GM12878 (cell line): Measurements from ENCODE around the gene SPCS1. TPM values are rescaled to one million over a fixed set of nuclear protein-coding genes. Genes with fewer than 3 reads are reported as not detected.

Source experiments
- ATAC-seq: fragments of 200-7000 bp; cut with Tn5 transposase; 3 replicates; pipeline ENCODE4 v1.9.1; 2020; ENCODE audit warnings: mild to moderate bottlenecking, moderate library complexity
- BruUV-seq: library from RNA; stranded (reverse); fragments of 400-500 nt; replicated peaks from 2 replicates; lab custom pipeline; 2021; lab: Mats Ljungman, UMichigan
- CTCF ChIA-PET: fragments of 300-600 bp; sonication (Branson Sonifier 250); formaldehyde crosslinking; extraction: SDS; loops from one replicate; lab custom pipeline; 2021; ENCODE audit warnings: inconsistent platforms; lab: Yijun Ruan, JAX
- POLR2A ChIA-PET: fragments of 350-600 bp; formaldehyde crosslinking; extraction: SDS; loops from one replicate; lab custom pipeline; 2021; ENCODE audit warnings: inconsistent platforms; lab: Charles Lee
- RAD21 ChIA-PET: fragments of 300-600 bp; sonication (Branson Sonifier 250); formaldehyde crosslinking; loops from one replicate; lab custom pipeline; 2023; ENCODE audit warnings: antibody characterized with exemption; ENCODE audit not compliant: unreplicated experiment; lab: Charles Lee
- SMC1A ChIA-PET: fragments of 300-600 bp; sonication (Branson Sonifier 250); formaldehyde crosslinking; loops from one replicate; lab custom pipeline; 2023; ENCODE audit not compliant: unreplicated experiment, uncharacterized antibody; lab: Charles Lee
- DNase-seq: peaks from one replicate; pipeline ENCODE4 v3.0.0-alpha.2; 2011; ENCODE audit warnings: low read depth, low spot score
- FAIRE-seq: peaks from 3 replicates; lab custom pipeline; 2011; peaks lifted over from hg19 to GRCh38; lab: Jason Lieb, UNC
- H2AFZ ChIP-seq: 2 replicates; pipeline ENCODE4 v1.6.0; 2011; ENCODE audit warnings: low read depth, low read length, control low read depth; ENCODE audit not compliant: control insufficient read depth
- H3K27ac ChIP-seq: 2 replicates; pipeline ENCODE4 v1.5.1; 2011; ENCODE audit warnings: control low read depth; ENCODE audit not compliant: control insufficient read depth, insufficient read depth
- H3K27me3 ChIP-seq, 2 experiments: replicated peaks in 1 of 2; 2 replicates each; pipeline versions ENCODE4 v1.6.0 to v1.6.1; 2011; ENCODE audit warnings: low read length in 1 of 2; ENCODE audit not compliant: control insufficient read depth in 2 of 2, insufficient read depth in 2 of 2
- H3K36me3 ChIP-seq, 2 experiments: 2 replicates each; pipeline ENCODE4 v1.5.1; 2011; ENCODE audit warnings: low read length in 1 of 2; ENCODE audit not compliant: control insufficient read depth in 2 of 2, insufficient read depth in 2 of 2
- H3K4me1 ChIP-seq: 2 replicates; pipeline ENCODE4 v1.6.1; 2011; ENCODE audit warnings: mild to moderate bottlenecking, low read length, moderate library complexity, mixed read lengths; ENCODE audit not compliant: control insufficient read depth, insufficient read depth
- H3K4me2 ChIP-seq: 2 replicates; pipeline ENCODE4 v1.6.0; 2011; ENCODE audit warnings: control low read depth; ENCODE audit not compliant: control insufficient read depth, insufficient read depth
- H3K4me3 ChIP-seq: fragments of 200-600 bp; sonication (generic); 2 replicates; pipeline ENCODE4 v1.5.1; 2016
- H3K79me2 ChIP-seq: 2 replicates; pipeline ENCODE4 v1.6.0; 2011; ENCODE audit warnings: low read length; ENCODE audit not compliant: control insufficient read depth, insufficient read depth
- H3K9ac ChIP-seq: 2 replicates; pipeline ENCODE4 v1.8.0; 2011; ENCODE audit warnings: low read length, control low read depth, mixed read lengths; ENCODE audit not compliant: control insufficient read depth, insufficient read depth
- H3K9me3 ChIP-seq: replicated peaks from 3 replicates; pipeline ENCODE4 v1.5.1; 2011; ENCODE audit warnings: mild to moderate bottlenecking, low read length; ENCODE audit not compliant: control insufficient read depth, insufficient read depth
- H4K20me1 ChIP-seq: 2 replicates; pipeline ENCODE4 v1.6.0; 2011; ENCODE audit not compliant: control insufficient read depth, insufficient read depth
- ATF7 ChIP-seq: fragments of 450-650 bp; IDR thresholded peaks from 2 replicates; pipeline ENCODE4 v1.6.1; 2016; ENCODE audit warnings: low read depth, mild to moderate bottlenecking
- EP300 ChIP-seq, 2 experiments: fragments of 150-350 bp in 1 of 2; IDR thresholded peaks; 2 replicates each; pipeline ENCODE4 v1.6.1; 2011 to 2012; ENCODE audit warnings: low read depth in 2 of 2, low read length in 2 of 2, borderline replicate concordance in 1 of 2, improper control_type of control experiment in 1 of 2, inconsistent platforms in 1 of 2; ENCODE audit not compliant: control insufficient read depth in 1 of 2
- EZH2 ChIP-seq: IDR thresholded peaks from 2 replicates; pipeline ENCODE4 v1.6.1; 2012; ENCODE audit warnings: low read depth, mild to moderate bottlenecking, control low read depth, inconsistent platforms, low read length, borderline replicate concordance; ENCODE audit not compliant: control insufficient read depth
- HDAC2 ChIP-seq: fragments of 200-600 bp; sonication (generic); IDR thresholded peaks from 2 replicates; pipeline ENCODE4 v1.6.1; 2017
- JUNB ChIP-seq: IDR thresholded peaks from 2 replicates; pipeline ENCODE4 v1.6.1; 2016; ENCODE audit warnings: antibody characterized with exemption, mild to moderate bottlenecking
- NFIC ChIP-seq: IDR thresholded peaks from 2 replicates; pipeline ENCODE4 v1.6.1; 2012; ENCODE audit warnings: low read depth, mild to moderate bottlenecking, inconsistent platforms, low read length, moderate library complexity
- NR2C1 ChIP-seq: fragments of 450-650 bp; IDR thresholded peaks from 2 replicates; pipeline ENCODE4 v1.6.1; 2017; ENCODE audit warnings: antibody characterized with exemption, mild to moderate bottlenecking, moderate library complexity
- NRF1 ChIP-seq: conservative IDR thresholded peaks from 2 replicates; pipeline ENCODE4 v1.6.1; 2011; ENCODE audit warnings: mild to moderate bottlenecking, low read depth, low read length, improper control_type of control experiment
- POU2F2 ChIP-seq: IDR thresholded peaks from 3 replicates; pipeline ENCODE4 v1.6.1; 2011; ENCODE audit warnings: low read depth, mild to moderate bottlenecking, low read length, borderline replicate concordance
- RCOR1 ChIP-seq: conservative IDR thresholded peaks from 2 replicates; pipeline ENCODE4 v1.6.1; 2012; ENCODE audit warnings: low read depth, low read length, improper control_type of control experiment
- SIN3A ChIP-seq: IDR thresholded peaks from 2 replicates; pipeline ENCODE4 v1.6.1; 2012; ENCODE audit warnings: low read depth, low read length, improper control_type of control experiment
- STAT3 ChIP-seq: IDR thresholded peaks from 2 replicates; pipeline ENCODE4 v1.6.1; 2011; ENCODE audit warnings: low read depth, low read length, improper control_type of control experiment
- WGBS: methylation state at CpG from one replicate; pipeline ENCODE4 v1.1.6; 2016; ENCODE audit warnings: low lambda C conversion rate; ENCODE audit not compliant: insufficient replicate concordance, insufficient coverage; ENCODE audit errors: missing lambda C conversion rate; 5-methylcytosine and 5-hydroxymethylcytosine counted together
- in situ Hi-C: fragments of 300-500 bp; cut with MboI; formaldehyde crosslinking; loops from 9 replicates; pipeline ENCODE4 v1.14.3; 2018; ENCODE audit warnings: mixed read lengths
- intact Hi-C: fragments of 100-400 bp; cut with micrococcal nuclease; formaldehyde crosslinking; loops from one replicate; pipeline ENCODE4 v1.14.2; 2022; ENCODE audit not compliant: unreplicated experiment
- polyA plus RNA-seq, 11 experiments: library from polyadenylated mRNA; depleted of rRNA in 4 of 11; unstranded in 6 of 11; stranded (reverse) in 5 of 11; fragments of >200 nt; fragmentation: Nextera tagmentation in 4 of 11; fragmentation: Illumina TruSeq in 1 of 11; extraction: Ambion mirVana in 4 of 11; extraction: Trizol in 1 of 11; gene quantifications; 1 replicate in 1 of 11; 2 replicates in 10 of 11; pipeline versions ENCODE4 v1.2.1 to v1.2.3, GENCODE V29; 2011 to 2016; ENCODE audit warnings: inconsistent platforms in 2 of 11, missing spikeins in 2 of 11, low read depth in 1 of 11
- total RNA-seq, 4 experiments: library from RNA; depleted of rRNA in 3 of 4; stranded (reverse); fragments of >200 nt in 3 of 4; fragmentation: Illumina TruSeq in 1 of 4; extraction: Trizol in 1 of 4; gene quantifications; 2 replicates each; pipeline versions ENCODE4 v1.2.1 to v1.2.3, GENCODE V29; 2013 to 2021
- TF ChIP-seq, protein P1 (sequence below): fragments of 450-650 bp; IDR thresholded peaks from 2 replicates; pipeline ENCODE4 v1.6.1; 2017; ENCODE audit warnings: low read depth, mild to moderate bottlenecking, moderate library complexity
- TF ChIP-seq, protein P2 (sequence below): IDR thresholded peaks from 2 replicates; pipeline ENCODE4 v1.6.1; 2011; ENCODE audit warnings: borderline replicate concordance, low read depth, mild to moderate bottlenecking, moderate library complexity, low read length; ENCODE audit not compliant: insufficient read depth, poor library complexity, severe bottlenecking
- TF ChIP-seq, protein P3 (sequence below): fragments of 450-650 bp; IDR thresholded peaks from 2 replicates; pipeline ENCODE4 v1.6.1; 2018; ENCODE audit warnings: borderline replicate concordance, mild to moderate bottlenecking; ENCODE audit not compliant: partially characterized antibody
- TF ChIP-seq, protein P4 (sequence below): fragments of 450-650 bp; IDR thresholded peaks from 2 replicates; pipeline ENCODE4 v1.6.1; 2016; ENCODE audit warnings: mild to moderate bottlenecking

The SPCS1 gene
- total and polyA plus RNA-seq, 10 of the 15 experiments (the other 5 are each of a cell fraction or from before 2014, with no cell fraction given): 107 to 994 (median 233) TPM

DNA sequence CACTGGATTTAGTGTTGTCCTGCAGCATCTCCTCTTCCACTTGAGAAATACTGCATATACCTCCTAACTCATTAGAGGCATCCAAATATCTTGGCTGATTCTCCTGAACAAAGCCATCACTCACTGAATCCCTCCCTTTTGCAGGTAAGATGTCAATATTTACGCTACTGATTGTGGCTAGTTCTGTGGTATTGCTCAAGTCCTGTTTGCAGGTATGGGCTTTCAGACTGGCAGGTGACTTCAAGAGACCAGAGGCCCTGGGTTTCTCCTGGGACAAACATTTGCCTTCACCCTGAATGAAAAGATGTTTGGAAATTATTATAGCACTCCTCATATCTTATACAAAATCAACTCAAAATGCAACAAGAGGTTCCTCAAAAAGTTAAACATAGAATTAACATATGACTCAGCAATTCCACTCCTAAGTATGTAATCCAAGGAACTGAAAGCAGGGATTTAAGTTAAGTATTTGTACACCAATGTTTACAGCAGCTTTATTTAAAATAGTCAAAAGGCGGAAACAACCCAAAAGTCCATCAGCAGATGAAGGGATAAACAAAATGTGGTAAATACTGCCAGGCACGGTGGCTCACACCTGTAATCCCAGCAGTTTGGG is 46.2 kb downstream of the SPCS1 start (continued):
- TF ChIP-seq NRF1 (no peak), STAT3 (no peak), SIN3A (no peak)

DNA sequence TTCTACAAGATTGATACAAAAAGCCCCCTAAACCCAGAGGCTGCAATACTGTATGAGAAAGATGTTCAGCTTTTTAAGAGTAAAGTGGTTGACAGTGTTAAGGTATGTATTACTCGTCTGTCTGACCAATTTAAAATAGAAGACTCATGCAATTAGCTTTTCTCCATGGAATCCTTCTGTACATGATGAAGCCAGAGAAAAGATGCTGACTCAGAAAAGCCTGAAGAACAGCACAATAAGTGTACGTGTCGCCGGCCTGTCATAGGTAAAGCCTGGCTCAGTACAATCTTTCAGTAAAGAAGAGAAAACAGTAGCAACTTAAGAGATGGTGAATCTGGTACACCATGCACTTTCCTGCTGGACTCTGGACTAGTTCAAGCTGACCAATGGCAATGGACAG is 48.5 kb downstream of the SPCS1 start:
- Histone ChIP-seq H4K20me1 (no peaks in the 10 kb centered on the region), H3K79me2 (no peaks in the 10 kb centered on the region), H3K4me1 (peaks cover 3% of the 10 kb centered on the region; the same call in 1 of the 2 replicates), H3K9me3 (no peaks in the 10 kb centered on the region), H3K4me2 (no peak overlapping the region), H2AFZ (no peak overlapping the region), H3K27ac (no peak overlapping the region), H3K36me3 (no peaks in the 10 kb centered on the region; a peak in 3 of 4 replicates), H3K9ac (no peak overlapping the region), H3K4me3 (no peak overlapping the region), H3K27me3 (no peaks in the 10 kb centered on the region)
- WGBS: 84% methylated on average over 4 of the region's 4 CpGs
- ChIA-PET CTCF (interaction anchor here (1.7 kb wide), 1 partner anchor 11 kb away, joined by 4 read pairs; no protein-coding TSS in a partner anchor), POLR2A (interaction anchor here (0.7 kb wide), 1 partner anchor 22 kb away, joined by 4 read pairs; no protein-coding TSS in a partner anchor), RAD21 (interaction anchor here (1.0 kb wide), 1 partner anchor 58 kb away, joined by 3 read pairs; no protein-coding TSS in a partner anchor), SMC1A (no interaction called here)
- in situ Hi-C loops: no loop called here
- no TSS peak for BruUV-seq
- ATAC-seq (no peak), DNase-seq (no peak), FAIRE-seq (no peak)
- intact Hi-C loops: no loop called here
- TF ChIP-seq NFIC (no peak), RCOR1 (no peak), HDAC2 (no peak), EZH2 (no peak), ATF7 (no peak), EP300 (IDR thresholded peaks at IDR 0.05; ENCODE audit: borderline replicate concordance in 1 of 2, control insufficient read depth in 1 of 2, low read depth in 2 of 2, low read length in 2 of 2) (no peak), POU2F2 (no peak), JUNB (no peak), NR2C1 (no peak)
- TF ChIP-seq, protein P1, sequence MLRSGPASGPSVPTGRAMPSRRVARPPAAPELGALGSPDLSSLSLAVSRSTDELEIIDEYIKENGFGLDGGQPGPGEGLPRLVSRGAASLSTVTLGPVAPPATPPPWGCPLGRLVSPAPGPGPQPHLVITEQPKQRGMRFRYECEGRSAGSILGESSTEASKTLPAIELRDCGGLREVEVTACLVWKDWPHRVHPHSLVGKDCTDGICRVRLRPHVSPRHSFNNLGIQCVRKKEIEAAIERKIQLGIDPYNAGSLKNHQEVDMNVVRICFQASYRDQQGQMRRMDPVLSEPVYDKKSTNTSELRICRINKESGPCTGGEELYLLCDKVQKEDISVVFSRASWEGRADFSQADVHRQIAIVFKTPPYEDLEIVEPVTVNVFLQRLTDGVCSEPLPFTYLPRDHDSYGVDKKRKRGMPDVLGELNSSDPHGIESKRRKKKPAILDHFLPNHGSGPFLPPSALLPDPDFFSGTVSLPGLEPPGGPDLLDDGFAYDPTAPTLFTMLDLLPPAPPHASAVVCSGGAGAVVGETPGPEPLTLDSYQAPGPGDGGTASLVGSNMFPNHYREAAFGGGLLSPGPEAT: no peak
- TF ChIP-seq, protein P2, sequence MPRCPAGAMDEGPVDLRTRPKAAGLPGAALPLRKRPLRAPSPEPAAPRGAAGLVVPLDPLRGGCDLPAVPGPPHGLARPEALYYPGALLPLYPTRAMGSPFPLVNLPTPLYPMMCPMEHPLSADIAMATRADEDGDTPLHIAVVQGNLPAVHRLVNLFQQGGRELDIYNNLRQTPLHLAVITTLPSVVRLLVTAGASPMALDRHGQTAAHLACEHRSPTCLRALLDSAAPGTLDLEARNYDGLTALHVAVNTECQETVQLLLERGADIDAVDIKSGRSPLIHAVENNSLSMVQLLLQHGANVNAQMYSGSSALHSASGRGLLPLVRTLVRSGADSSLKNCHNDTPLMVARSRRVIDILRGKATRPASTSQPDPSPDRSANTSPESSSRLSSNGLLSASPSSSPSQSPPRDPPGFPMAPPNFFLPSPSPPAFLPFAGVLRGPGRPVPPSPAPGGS: no peak
- TF ChIP-seq, protein P3, sequence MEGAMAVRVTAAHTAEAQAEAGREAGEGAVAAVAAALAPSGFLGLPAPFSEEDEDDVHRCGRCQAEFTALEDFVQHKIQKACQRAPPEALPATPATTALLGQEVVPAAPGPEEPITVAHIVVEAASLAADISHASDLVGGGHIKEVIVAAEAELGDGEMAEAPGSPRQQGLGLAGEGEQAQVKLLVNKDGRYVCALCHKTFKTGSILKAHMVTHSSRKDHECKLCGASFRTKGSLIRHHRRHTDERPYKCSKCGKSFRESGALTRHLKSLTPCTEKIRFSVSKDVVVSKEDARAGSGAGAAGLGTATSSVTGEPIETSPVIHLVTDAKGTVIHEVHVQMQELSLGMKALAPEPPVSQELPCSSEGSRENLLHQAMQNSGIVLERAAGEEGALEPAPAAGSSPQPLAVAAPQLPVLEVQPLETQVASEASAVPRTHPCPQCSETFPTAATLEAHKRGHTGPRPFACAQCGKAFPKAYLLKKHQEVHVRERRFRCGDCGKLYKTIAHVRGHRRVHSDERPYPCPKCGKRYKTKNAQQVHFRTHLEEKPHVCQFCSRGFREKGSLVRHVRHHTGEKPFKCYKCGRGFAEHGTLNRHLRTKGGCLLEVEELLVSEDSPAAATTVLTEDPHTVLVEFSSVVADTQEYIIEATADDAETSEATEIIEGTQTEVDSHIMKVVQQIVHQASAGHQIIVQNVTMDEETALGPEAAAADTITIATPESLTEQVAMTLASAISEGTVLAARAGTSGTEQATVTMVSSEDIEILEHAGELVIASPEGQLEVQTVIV: no peak
- TF ChIP-seq, protein P4, sequence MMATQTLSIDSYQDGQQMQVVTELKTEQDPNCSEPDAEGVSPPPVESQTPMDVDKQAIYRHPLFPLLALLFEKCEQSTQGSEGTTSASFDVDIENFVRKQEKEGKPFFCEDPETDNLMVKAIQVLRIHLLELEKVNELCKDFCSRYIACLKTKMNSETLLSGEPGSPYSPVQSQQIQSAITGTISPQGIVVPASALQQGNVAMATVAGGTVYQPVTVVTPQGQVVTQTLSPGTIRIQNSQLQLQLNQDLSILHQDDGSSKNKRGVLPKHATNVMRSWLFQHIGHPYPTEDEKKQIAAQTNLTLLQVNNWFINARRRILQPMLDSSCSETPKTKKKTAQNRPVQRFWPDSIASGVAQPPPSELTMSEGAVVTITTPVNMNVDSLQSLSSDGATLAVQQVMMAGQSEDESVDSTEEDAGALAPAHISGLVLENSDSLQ: no peak
